Liver (tissue), 9 donors: ENCODE results near the gene CDIPT. TPM values are rescaled to one million over a fixed set of nuclear protein-coding genes. Genes with fewer than 3 reads are reported as not detected.
"Not testable (repeated sequence)": the region's sequence is repeated elsewhere in the genome, so short reads cannot be mapped to it uniquely, and the experiment has no call there.

Source experiments
- DNase-seq: peaks from one replicate; pipeline ENCODE4 v3.0.0-alpha.2; 2017; ENCODE audit warnings: low spot score
- H3K27ac ChIP-seq, 2 donors: one replicate each; pipeline ENCODE4 v1.7.0; 2013; ENCODE audit warnings: inconsistent platforms in 2 of 2, low read length in 2 of 2, control low read depth in 1 of 2, low read depth in 1 of 2, mild to moderate bottlenecking in 1 of 2
- H3K27me3 ChIP-seq, 4 donors: one replicate each; pipeline versions ENCODE4 v1.6.1 to v1.7.0; 2013; ENCODE audit warnings: low read length in 3 of 4, inconsistent platforms in 1 of 4, mild to moderate bottlenecking in 1 of 4, moderate library complexity in 1 of 4; ENCODE audit not compliant: control insufficient read depth in 4 of 4, insufficient read depth in 4 of 4
- H3K36me3 ChIP-seq, 4 donors: one replicate each; pipeline versions ENCODE4 v1.6.1 to v1.7.0; 2013; ENCODE audit warnings: low read length in 3 of 4, mild to moderate bottlenecking in 3 of 4, low read depth in 1 of 4, moderate library complexity in 1 of 4; ENCODE audit not compliant: control insufficient read depth in 4 of 4, insufficient read depth in 3 of 4
- H3K4me1 ChIP-seq, 4 donors: one replicate each; pipeline versions ENCODE4 v1.6.1 to v1.7.0; 2013; ENCODE audit warnings: low read length in 3 of 4, mild to moderate bottlenecking in 3 of 4, moderate library complexity in 1 of 4; ENCODE audit not compliant: control insufficient read depth in 4 of 4, insufficient read depth in 4 of 4
- H3K4me3 ChIP-seq, 3 donors: one replicate each; pipeline versions ENCODE4 v1.6.1 to v1.7.0; 2013; ENCODE audit warnings: low read length in 3 of 3, control low read depth in 1 of 3, low read depth in 1 of 3, mild to moderate bottlenecking in 1 of 3
- H3K9ac ChIP-seq, 2 donors: one replicate each; pipeline ENCODE4 v1.7.0; 2013; ENCODE audit warnings: low read length in 2 of 2, mild to moderate bottlenecking in 2 of 2, moderate library complexity in 2 of 2, control low read depth in 1 of 2, low read depth in 1 of 2
- H3K9me3 ChIP-seq, 4 donors: one replicate each; pipeline versions ENCODE4 v1.6.1 to v1.7.0; 2013; ENCODE audit warnings: low read length in 3 of 4; ENCODE audit not compliant: control insufficient read depth in 4 of 4
- CTCF ChIP-seq: fragments of 150-350 bp; IDR thresholded peaks from 2 replicates; pipeline ENCODE4 v1.5.1; 2017; ENCODE audit warnings: improper control_type of control experiment, low read depth, low read length; ENCODE audit not compliant: missing input control
- EGR1 ChIP-seq, 2 donors: IDR thresholded peaks; 2 replicates each; pipeline ENCODE4 v1.6.1; 2016 to 2018; ENCODE audit warnings: antibody characterized with exemption in 2 of 2, low read depth in 2 of 2
- FOXA1 ChIP-seq: IDR thresholded peaks from 2 replicates; pipeline ENCODE4 v1.6.1; 2016; ENCODE audit warnings: antibody characterized with exemption
- FOXA2 ChIP-seq: IDR thresholded peaks from 2 replicates; pipeline ENCODE4 v1.6.1; 2016; ENCODE audit warnings: antibody characterized with exemption
- GABPA ChIP-seq, 2 donors: IDR thresholded peaks in 1 of 2; conservative IDR thresholded peaks in 1 of 2; 2 replicates each; pipeline ENCODE4 v1.6.1; 2016; ENCODE audit warnings: antibody characterized with exemption in 2 of 2, mild to moderate bottlenecking in 1 of 2, moderate library complexity in 1 of 2
- HNF4G ChIP-seq: IDR thresholded peaks from 2 replicates; pipeline ENCODE4 v1.6.1; 2016; ENCODE audit warnings: antibody characterized with exemption
- JUND ChIP-seq, 2 donors: IDR thresholded peaks; 2 replicates each; pipeline ENCODE4 v1.6.1; 2016; ENCODE audit warnings: antibody characterized with exemption in 2 of 2
- MAX ChIP-seq: IDR thresholded peaks from 2 replicates; pipeline ENCODE4 v1.6.1; 2016; ENCODE audit warnings: antibody characterized with exemption
- NR2F2 ChIP-seq: IDR thresholded peaks from 2 replicates; pipeline ENCODE4 v1.6.1; 2016; ENCODE audit warnings: antibody characterized with exemption
- RAD21 ChIP-seq, 2 donors: IDR thresholded peaks; 2 replicates each; pipeline ENCODE4 v1.6.1; 2016; ENCODE audit warnings: antibody characterized with exemption in 2 of 2, mild to moderate bottlenecking in 2 of 2
- REST ChIP-seq: IDR thresholded peaks from 2 replicates; pipeline ENCODE4 v1.6.1; 2016; ENCODE audit warnings: antibody characterized with exemption, mild to moderate bottlenecking
- SP1 ChIP-seq: IDR thresholded peaks from 2 replicates; pipeline ENCODE4 v1.6.1; 2018; ENCODE audit warnings: antibody characterized with exemption, mild to moderate bottlenecking
- TAF1 ChIP-seq: conservative IDR thresholded peaks from 2 replicates; pipeline ENCODE4 v1.6.1; 2016; ENCODE audit warnings: antibody characterized with exemption, mild to moderate bottlenecking
- YY1 ChIP-seq: IDR thresholded peaks from 2 replicates; pipeline ENCODE4 v1.6.1; 2016; ENCODE audit warnings: antibody characterized with exemption, mild to moderate bottlenecking
- ZBTB33 ChIP-seq: IDR thresholded peaks from 2 replicates; pipeline ENCODE4 v1.6.1; 2016; ENCODE audit warnings: antibody characterized with exemption
- WGBS: extraction: QIAGEN DNeasy Blood & Tissue Kit; methylation state at CpG from one replicate; pipeline ENCODE4 v1.1.7; 2013; 5-methylcytosine and 5-hydroxymethylcytosine counted together
- polyA plus RNA-seq, 2 donors: library from polyadenylated mRNA; stranded (reverse) in 1 of 2; unstranded in 1 of 2; fragments of 200-250 nt in 1 of 2; fragments of >200 nt in 1 of 2; fragmentation: Nextera tagmentation in 1 of 2; extraction: Ambion mirVana in 1 of 2; gene quantifications; one replicate each; pipeline versions ENCODE4 v1.2.1 to v1.2.3, GENCODE V29; 2013 to 2015
- total RNA-seq, 2 donors: library from RNA; depleted of rRNA; stranded (reverse); fragments of >200 nt; gene quantifications; one replicate each; pipeline ENCODE4 v1.2.3, GENCODE V29; 2014
- donor health status: healthy.
- donor health status: healthy.
- donor health status: healthy.
- donor health status: healthy.
- donor health status: healthy.

CDIPT gene
- total and polyA plus RNA-seq, 4 donors = 31.4 to 102 (median 38.4) TPM

GRCh38 chr16:29873319-29873718 is 10.3 kb upstream of the CDIPT start:
- no peaks in the 10 kb centered on the region for H3K36me3 ChIP-seq
- H3K4me3 ChIP-seq = no peak overlapping the region
- no peaks in the 10 kb centered on the region for H3K9me3 ChIP-seq
- TF ChIP-seq FOXA2 (no peak), SP1 (no peak), TAF1 (no peak), GABPA (IDR thresholded peaks at IDR 0.05 in 1 of 2, conservative IDR thresholded peaks at IDR 0.05 in 1 of 2) (no peak), HNF4G (no peak), ZBTB33 (no peak), RAD21 (IDR thresholded peaks at IDR 0.05) (no peak), JUND (IDR thresholded peaks at IDR 0.05) (no peak), CTCF (no peak), MAX (no peak), NR2F2 (no peak), REST (no peak), FOXA1 (no peak)
- no peak overlapping the region for H3K27ac ChIP-seq
- WGBS = 93% methylated on average over 26 of the region's 26 CpGs
- H3K9ac ChIP-seq = no peak overlapping the region
- DNase-seq = no peak
- H3K4me1 ChIP-seq = no peaks in the 10 kb centered on the region
- H3K27me3 ChIP-seq = peaks cover 0 to 2% (median 0%) of the 10 kb centered on the region in 4 donors

GRCh38 chr16:29871822-29872546 is 9.0 kb upstream of the CDIPT start:
- no peaks in the 10 kb centered on the region for H3K36me3 ChIP-seq
- H3K27me3 ChIP-seq = no peaks in the 10 kb centered on the region
- TF ChIP-seq FOXA1 = no peak
- TF ChIP-seq ZBTB33 = no peak
- no peak for TF ChIP-seq RAD21 (IDR thresholded peaks at IDR 0.05)
- no peak for TF ChIP-seq CTCF
- no peak for TF ChIP-seq YY1
- no peak for TF ChIP-seq SP1
- TF ChIP-seq HNF4G = no peak
- no peak for TF ChIP-seq EGR1 (IDR thresholded peaks at IDR 0.05; ENCODE audit: low read depth in 2 of 2)
- no peak for TF ChIP-seq GABPA (IDR thresholded peaks at IDR 0.05 in 1 of 2, conservative IDR thresholded peaks at IDR 0.05 in 1 of 2)
- no peak for TF ChIP-seq JUND (IDR thresholded peaks at IDR 0.05)
- no peak for DNase-seq
- H3K9me3 ChIP-seq = no peaks in the 10 kb centered on the region
- H3K4me3 ChIP-seq = no peak overlapping the region
- no peaks in the 10 kb centered on the region for H3K4me1 ChIP-seq
- no peak overlapping the region for H3K27ac ChIP-seq
- 92% methylated on average over 16 of the region's 16 CpGs for WGBS
- H3K9ac ChIP-seq = no peak overlapping the region

- 94% methylated on average over 8 of the region's 8 CpGs for WGBS
- H3K36me3 ChIP-seq, DNase-seq, H3K27me3 ChIP-seq, H3K4me3 ChIP-seq, H3K9ac ChIP-seq, H3K9me3 ChIP-seq, H3K27ac ChIP-seq, H3K4me1 ChIP-seq: not testable (repeated sequence)
Measured at GRCh38 chr16:29869067-29869466, 6.0 kb upstream of the CDIPT start.
